T-helper 1 cell (primary cell): ENCODE measurements around the gene IL36A.

Experiments used
- DNase-seq, 5 donors: peaks; one replicate each; pipeline ENCODE4 v3.0.0-alpha.2; 2012 to 2020
- total RNA-seq, 4 donors: gene quantifications; one replicate each; lab custom pipeline; 2026; lab: John Stamatoyannopoulos, UW

The IL36A gene
- total RNA-seq: 0 to 0.61 (median 0.29) reads per million in 4 donors

- no peak for DNase-seq
Measured at GRCh38 chr2:113005030-113005509, at the start of gene IL36A. Gene IL36A (plus strand): TSS chr2:113005459. CDS start chr2:113005872, 413 bp downstream.

DNA sequence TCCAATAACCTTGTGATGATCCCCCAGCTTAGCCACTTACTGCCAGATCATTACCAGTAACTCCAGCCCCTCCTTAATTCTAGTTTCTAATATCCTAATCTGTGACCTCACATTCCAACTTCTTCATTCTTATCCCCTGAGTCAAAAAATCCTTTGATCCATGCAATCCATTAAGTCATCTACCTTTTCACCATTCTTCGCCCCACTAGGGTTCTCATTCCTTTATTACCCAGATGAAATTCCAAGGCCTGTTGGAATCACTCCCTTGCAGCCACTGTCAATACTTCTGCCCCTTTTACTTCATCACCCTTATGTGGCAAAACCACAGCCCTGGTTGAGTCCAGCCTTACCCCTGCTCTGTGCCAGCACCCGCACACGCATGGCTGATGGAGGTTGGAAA lies 47.7 kb upstream of the IL36A start:
- DNase-seq: no peak

GRCh38 chr2:112958428-112959108 lies 46.7 kb upstream of the IL36A start:
- DNase-seq: peak in 3 of 5 donors; percentile 17 to 44 (median 18)

- no peak for DNase-seq
Measured at GRCh38 chr2:112959109-112959812, 46.0 kb upstream of the IL36A start.

GRCh38 chr2:112960230-112960825 lies 44.9 kb upstream of the IL36A start:
- DNase-seq: no peak

GRCh38 chr2:112962308-112963175 lies 42.7 kb upstream of the IL36A start:
- no peak for DNase-seq

GRCh38 chr2:112967023-112967422 lies 38.2 kb upstream of the IL36A start:
- DNase-seq: no peak

DNA sequence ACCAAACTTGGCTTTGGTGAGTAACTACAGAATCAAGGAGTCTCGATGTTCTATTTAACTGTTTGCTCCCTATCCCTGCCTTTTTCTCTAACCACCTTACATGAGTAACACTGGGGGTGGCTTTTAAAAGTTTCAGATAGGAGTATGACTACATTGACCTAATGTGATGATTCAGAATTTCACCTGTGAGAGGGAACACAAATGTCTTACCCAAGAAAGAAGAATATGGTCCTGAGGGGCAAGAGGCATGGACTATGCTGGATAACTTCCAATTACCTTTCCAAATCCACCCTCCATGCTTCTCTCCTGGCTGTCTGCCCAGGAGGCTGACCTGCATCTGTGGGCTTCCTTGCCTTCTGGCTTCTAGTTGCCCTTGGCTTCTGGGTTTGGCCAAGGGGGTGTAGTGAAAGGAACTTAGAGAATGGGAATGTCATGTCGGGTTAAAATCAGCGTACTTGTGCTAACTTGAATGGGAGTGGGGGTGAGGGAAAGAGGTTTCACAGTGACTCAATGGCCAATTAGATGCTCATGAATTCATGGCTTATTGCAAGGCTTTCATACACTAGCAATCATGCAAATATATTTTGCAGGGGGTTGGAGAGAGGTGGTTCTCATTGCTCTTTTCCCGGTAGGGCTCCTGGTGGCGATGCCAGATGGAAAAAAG lies 32.7 kb upstream of the IL36A start:
- no peak for DNase-seq

DNA sequence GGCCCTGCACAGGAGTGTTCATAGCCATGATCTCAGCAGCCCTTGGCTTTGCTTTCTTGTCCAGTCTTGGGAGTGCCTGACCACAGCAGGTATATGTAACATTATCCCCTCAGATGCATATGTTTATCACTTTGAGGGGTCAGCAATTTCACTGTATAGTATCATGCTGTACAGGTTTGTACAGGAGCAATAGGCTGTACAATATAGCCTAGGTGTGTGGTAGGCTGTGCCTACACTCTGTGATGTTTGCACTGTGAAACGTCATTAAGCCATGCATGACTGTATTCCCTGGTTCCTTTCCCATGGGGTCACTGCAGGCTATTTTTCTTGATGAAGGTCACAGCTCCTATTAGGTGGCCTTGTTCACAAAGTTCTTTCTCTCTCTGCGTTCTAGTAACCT lies 32.1 kb upstream of the IL36A start:
- DNase-seq: no peak

DNA sequence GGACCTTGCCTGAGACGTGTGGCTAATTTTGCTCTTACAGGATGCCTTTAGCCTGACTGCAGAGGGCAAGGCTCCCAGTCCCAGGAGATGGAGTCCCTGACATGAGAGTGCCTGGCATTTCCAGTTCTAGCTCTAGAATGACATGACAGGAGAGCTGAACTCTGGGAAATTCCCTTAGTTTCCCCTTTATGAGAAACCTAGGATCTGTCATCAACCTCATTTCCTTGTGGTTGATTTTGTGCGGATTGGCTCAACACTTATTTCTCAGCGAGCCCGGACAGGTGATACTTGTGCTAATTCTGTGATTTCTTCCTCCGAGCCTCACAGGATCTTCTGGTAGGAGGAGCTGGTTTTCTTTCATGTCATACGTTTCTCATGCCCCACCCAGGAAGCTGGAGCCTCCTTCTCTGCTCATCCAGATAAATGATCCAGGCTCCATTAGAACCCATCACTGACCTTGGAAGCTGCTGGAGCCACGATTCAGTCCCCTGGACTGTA lies 27.7 kb upstream of the IL36A start, which contains the start of gene IL36G:
TSS of gene IL36G (plus strand) at position 448 of the 498 bp plus-strand sequence. CDS start 633 bp downstream, outside the sequence.
- no peak for DNase-seq

- DNase-seq: no peak
Measured at GRCh38 chr2:112979731-112980130, 25.5 kb upstream of the IL36A start.

DNA sequence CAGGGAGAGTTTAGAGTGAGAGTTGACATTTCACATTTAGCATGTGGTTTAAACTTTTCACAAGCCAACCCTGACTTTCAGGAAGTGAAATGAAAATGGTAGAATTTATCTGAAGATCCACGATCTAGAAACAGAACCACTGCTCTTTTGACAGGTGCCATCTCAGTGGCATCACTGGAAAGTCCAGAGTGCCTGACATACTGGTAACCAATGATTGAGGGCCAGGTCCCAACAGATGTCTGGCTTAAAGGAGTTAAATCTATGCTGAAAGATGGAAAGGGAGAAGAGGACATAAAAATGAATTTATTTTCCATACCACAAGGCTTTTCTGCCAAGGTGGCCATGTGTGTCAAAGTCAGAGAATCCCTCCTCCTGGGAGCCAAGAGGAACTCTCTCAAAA lies 24.7 kb upstream of the IL36A start:
- DNase-seq: no peak

DNA sequence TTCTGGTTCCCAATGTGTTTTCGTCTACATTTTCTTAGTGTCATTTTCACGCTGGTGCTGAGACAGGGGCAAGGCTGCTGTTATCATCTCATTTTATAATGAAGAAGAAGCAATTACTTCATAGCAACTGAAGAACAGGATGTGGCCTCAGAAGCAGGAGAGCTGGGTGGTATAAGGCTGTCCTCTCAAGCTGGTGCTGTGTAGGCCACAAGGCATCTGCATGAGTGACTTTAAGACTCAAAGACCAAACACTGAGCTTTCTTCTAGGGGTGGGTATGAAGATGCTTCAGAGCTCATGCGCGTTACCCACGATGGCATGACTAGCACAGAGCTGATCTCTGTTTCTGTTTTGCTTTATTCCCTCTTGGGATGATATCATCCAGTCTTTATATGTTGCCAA lies 20.2 kb upstream of the IL36A start:
- DNase-seq: peak in 1 of 5 donors; percentile 54

GRCh38 chr2:112989611-112990010 lies 15.6 kb upstream of the IL36A start:
- DNase-seq: no peak

DNA sequence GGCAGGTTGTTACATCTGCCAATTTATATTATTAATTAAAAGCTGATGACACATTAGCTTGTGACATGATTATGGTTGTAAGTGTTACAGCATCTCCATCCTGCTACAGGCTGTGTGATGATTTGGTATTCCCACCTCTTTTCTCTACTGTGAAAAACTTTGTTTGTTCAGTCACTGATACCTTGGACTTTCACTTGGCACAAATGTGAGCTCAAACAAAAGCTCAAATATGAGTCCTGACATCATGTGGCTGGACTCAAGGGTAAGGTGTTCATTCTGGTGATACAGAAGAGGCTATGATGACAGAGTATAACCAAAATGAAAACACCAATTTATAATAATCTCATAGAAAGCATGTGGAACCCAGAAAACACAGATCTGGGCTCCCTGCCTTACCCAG lies 11.4 kb upstream of the IL36A start:
- DNase-seq: no peak

DNA sequence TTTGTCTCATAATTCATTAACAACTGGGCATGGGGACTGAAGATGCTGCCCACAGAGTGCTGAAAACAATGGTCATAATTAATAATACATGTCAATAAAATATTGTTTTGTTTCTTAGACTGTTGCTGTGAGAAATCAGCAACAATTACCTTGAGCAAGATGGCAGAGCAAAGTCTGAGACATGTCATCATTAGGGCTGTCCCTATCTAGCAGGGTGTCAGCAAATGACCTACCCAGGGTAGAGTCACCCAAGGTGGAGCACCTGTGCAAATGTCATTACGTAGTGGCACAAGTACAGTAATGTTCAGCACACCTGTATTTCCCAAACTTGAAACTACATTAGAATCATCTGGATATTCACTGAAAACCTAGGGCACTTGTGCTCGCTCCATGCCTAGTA lies 10.6 kb upstream of the IL36A start:
- DNase-seq: no peak

DNA sequence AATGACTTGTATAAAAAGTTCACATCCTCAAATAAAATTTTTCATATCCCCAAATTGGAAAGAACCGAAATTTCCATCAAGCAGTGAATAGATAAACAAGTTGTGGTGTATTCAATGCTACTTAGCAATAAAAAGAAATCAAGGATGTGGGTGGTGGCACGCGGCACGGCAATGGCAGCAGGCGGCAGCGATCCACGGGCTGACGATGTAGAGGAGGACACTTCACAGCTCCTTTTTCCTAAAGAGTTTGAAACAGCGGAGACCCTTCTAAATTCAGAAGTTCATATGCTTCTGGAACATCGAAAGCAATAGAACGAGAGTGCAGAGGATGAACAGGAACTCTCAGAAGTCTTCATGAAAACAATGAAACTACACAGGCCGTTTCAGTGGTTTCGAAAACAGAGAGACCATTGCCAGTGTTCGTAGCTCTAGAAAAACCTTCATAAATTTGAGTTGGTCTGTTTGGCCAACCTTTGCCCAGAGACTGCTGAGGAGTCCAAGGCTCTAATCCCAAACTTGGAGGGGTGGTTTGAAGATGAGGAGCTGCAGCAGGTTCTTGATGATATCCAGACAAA lies 9.8 kb upstream of the IL36A start:
- peak in 1 of 5 donors; percentile 45 for DNase-seq

- peak; percentile 33 to 86 (median 65) for DNase-seq
Measured at GRCh38 chr2:112996635-112997034, 8.6 kb upstream of the IL36A start.

GRCh38 chr2:112997151-112997550 lies 8.1 kb upstream of the IL36A start:
- no peak for DNase-seq

GRCh38 chr2:113000436-113000835 lies 4.8 kb upstream of the IL36A start:
- no peak for DNase-seq

DNA sequence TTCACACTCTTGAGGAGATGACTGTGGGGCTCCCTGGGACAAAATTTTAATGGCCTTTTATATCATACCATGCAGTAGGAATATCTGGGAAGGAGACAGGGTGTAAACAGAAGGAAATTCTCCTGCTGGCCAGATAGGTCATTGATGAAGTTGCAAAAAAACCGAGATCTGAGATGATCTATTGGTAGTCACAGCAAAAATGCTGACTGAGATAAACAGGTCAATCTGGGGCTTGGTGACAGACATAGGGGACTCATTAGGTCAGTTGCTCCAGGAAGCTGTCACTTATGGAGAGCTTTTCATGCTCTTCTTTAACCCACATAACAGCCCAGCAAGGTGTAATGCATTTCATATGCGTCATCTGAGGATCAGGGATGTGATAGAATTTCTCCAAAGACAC lies 2.6 kb upstream of the IL36A start:
- DNase-seq: no peak
